Fibroblast of lung (primary cell): ENCODE results near the gene IL17RD.

Source experiments
- EZH2 ChIP-seq: IDR thresholded peaks from 2 replicates; pipeline ENCODE4 v1.5.1; 2012; ENCODE audit warnings: low read length, control low read depth, mild to moderate bottlenecking; ENCODE audit errors: missing control alignments
- TF ChIP-seq, protein P1 (sequence below), 2 donors: IDR thresholded peaks in 1 of 2; conservative IDR thresholded peaks in 1 of 2; 1 replicate in 1 of 2; 2 replicates in 1 of 2; pipeline ENCODE4 v1.5.1; 2011 to 2012; ENCODE audit warnings: low read length in 2 of 2, control low read depth in 1 of 2, inconsistent platforms in 1 of 2, low read depth in 1 of 2, mild to moderate bottlenecking in 1 of 2

- TF ChIP-seq, protein P1, sequence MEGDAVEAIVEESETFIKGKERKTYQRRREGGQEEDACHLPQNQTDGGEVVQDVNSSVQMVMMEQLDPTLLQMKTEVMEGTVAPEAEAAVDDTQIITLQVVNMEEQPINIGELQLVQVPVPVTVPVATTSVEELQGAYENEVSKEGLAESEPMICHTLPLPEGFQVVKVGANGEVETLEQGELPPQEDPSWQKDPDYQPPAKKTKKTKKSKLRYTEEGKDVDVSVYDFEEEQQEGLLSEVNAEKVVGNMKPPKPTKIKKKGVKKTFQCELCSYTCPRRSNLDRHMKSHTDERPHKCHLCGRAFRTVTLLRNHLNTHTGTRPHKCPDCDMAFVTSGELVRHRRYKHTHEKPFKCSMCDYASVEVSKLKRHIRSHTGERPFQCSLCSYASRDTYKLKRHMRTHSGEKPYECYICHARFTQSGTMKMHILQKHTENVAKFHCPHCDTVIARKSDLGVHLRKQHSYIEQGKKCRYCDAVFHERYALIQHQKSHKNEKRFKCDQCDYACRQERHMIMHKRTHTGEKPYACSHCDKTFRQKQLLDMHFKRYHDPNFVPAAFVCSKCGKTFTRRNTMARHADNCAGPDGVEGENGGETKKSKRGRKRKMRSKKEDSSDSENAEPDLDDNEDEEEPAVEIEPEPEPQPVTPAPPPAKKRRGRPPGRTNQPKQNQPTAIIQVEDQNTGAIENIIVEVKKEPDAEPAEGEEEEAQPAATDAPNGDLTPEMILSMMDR (conservative IDR thresholded peaks at IDR 0.05 in 1 of 2, IDR thresholded peaks at IDR 0.05 in 1 of 2; ENCODE audit: low read depth in 1 of 2, low read length in 2 of 2), result no peak
- TF ChIP-seq EZH2, result no peak
Observed at GRCh38 chr3:57073628-57074027, 91.5 kb downstream of the IL17RD start.
